HEK293 (cell line): ENCODE results near the gene SLC5A11.
A peak's percentile ranks its signal among the peaks of the same experiment; 100 is the strongest.

ENCODE experiments used
- CTCF ChIA-PET: fragments of 350-600 bp; formaldehyde crosslinking; extraction: SDS; loops from one replicate; lab custom pipeline; 2021; ENCODE audit warnings: antibody characterized with exemption; lab: Yijun Ruan, JAX
- POLR2A ChIA-PET: fragments of 300-600 bp; formaldehyde crosslinking; extraction: SDS; loops from one replicate; lab custom pipeline; 2020; ENCODE audit warnings: antibody characterized with exemption, inconsistent platforms; lab: Yijun Ruan, JAX
- H3K27ac ChIP-seq: fragments of 200-500 bp; sonication (Bioruptor generic); 2 replicates; pipeline ENCODE4 v1.5.1; 2014; ENCODE audit warnings: low read depth, low read length, control low read depth, inconsistent platforms; ENCODE audit errors: extremely low read depth
- H3K36me3 ChIP-seq, 2 experiments: fragments of 200-500 bp in 1 of 2; sonication (Bioruptor generic) in 1 of 2; 1 replicate in 1 of 2; 2 replicates in 1 of 2; pipeline ENCODE4 v1.5.1; 2014 to 2017; ENCODE audit warnings: inconsistent platforms in 2 of 2, low read length in 2 of 2; ENCODE audit not compliant: control insufficient read depth in 2 of 2, insufficient read depth in 1 of 2
- H3K4me1 ChIP-seq: fragments of 200-500 bp; sonication (Bioruptor generic); 2 replicates; pipeline ENCODE4 v1.5.1; 2014; ENCODE audit warnings: mild to moderate bottlenecking, low read length, inconsistent platforms; ENCODE audit not compliant: control insufficient read depth, insufficient read depth
- H3K4me3 ChIP-seq: 2 replicates; pipeline ENCODE4 v1.5.1; 2011; ENCODE audit warnings: low read depth, mild to moderate bottlenecking, control low read depth, low read length, moderate library complexity
- H3K9me3 ChIP-seq: fragments of 200-500 bp; sonication (Bioruptor generic); 2 replicates; pipeline ENCODE4 v1.5.1; 2014; ENCODE audit warnings: low read depth, low read length, inconsistent platforms; ENCODE audit not compliant: control insufficient read depth, insufficient read depth
- SP2 ChIP-seq: fragments of 450-650 bp; formaldehyde crosslinking; IDR thresholded peaks from 2 replicates; pipeline ENCODE4 v1.5.1; 2016; ENCODE audit warnings: missing biosample characterization, missing genetic modification characterization
- TCF7L2 ChIP-seq: IDR thresholded peaks from 2 replicates; pipeline ENCODE4 v1.6.1; 2011; ENCODE audit warnings: low read depth, mild to moderate bottlenecking, inconsistent platforms, low read length, moderate library complexity, borderline replicate concordance
- ZBTB17 ChIP-seq: fragments of 450-650 bp; formaldehyde crosslinking; IDR thresholded peaks from 2 replicates; pipeline ENCODE4 v1.5.1; 2016; ENCODE audit warnings: missing biosample characterization, missing genetic modification characterization
- ZNF138 ChIP-seq: fragments of 450-650 bp; formaldehyde crosslinking; IDR thresholded peaks from 2 replicates; pipeline ENCODE4 v1.5.1; 2016; ENCODE audit warnings: missing biosample characterization, missing genetic modification characterization, borderline replicate concordance
- ZNF221 ChIP-seq: fragments of 450-650 bp; formaldehyde crosslinking; IDR thresholded peaks from 2 replicates; pipeline ENCODE4 v1.5.1; 2017; ENCODE audit warnings: missing biosample characterization, missing genetic modification characterization, borderline replicate concordance
- ZNF654 ChIP-seq: fragments of 450-650 bp; formaldehyde crosslinking; IDR thresholded peaks from 2 replicates; pipeline ENCODE4 v1.5.1; 2016; ENCODE audit warnings: low read depth, missing biosample characterization, missing genetic modification characterization
- ZNF670 ChIP-seq: fragments of 450-650 bp; formaldehyde crosslinking; IDR thresholded peaks from 2 replicates; pipeline ENCODE4 v1.5.1; 2016; ENCODE audit warnings: missing biosample characterization, missing genetic modification characterization, low read depth
- ZNF776 ChIP-seq: fragments of 450-650 bp; formaldehyde crosslinking; IDR thresholded peaks from 2 replicates; pipeline ENCODE4 v1.5.0; 2017; ENCODE audit warnings: missing biosample characterization, missing genetic modification characterization, borderline replicate concordance
- TF ChIP-seq, protein P1 (sequence below): fragments of 450-650 bp; formaldehyde crosslinking; IDR thresholded peaks from 2 replicates; pipeline ENCODE4 v1.5.1; 2016; ENCODE audit warnings: missing biosample characterization, missing genetic modification characterization
- TF ChIP-seq, protein P2 (sequence below): fragments of 450-650 bp; formaldehyde crosslinking; IDR thresholded peaks from 2 replicates; pipeline ENCODE4 v1.5.1; 2016; ENCODE audit warnings: missing biosample characterization, missing genetic modification characterization
- TF ChIP-seq, protein P3 (sequence below): fragments of 450-650 bp; formaldehyde crosslinking; IDR thresholded peaks from 2 replicates; pipeline ENCODE4 v1.5.1; 2016; ENCODE audit warnings: missing biosample characterization, missing genetic modification characterization, borderline replicate concordance
- TF ChIP-seq, protein P4 (sequence below): fragments of 450-650 bp; formaldehyde crosslinking; IDR thresholded peaks from 2 replicates; pipeline ENCODE4 v1.5.1; 2016; ENCODE audit warnings: missing biosample characterization, missing genetic modification characterization
- TF ChIP-seq, protein P5 (sequence below): fragments of 450-650 bp; formaldehyde crosslinking; IDR thresholded peaks from 2 replicates; pipeline ENCODE4 v1.5.0; 2017; ENCODE audit warnings: missing biosample characterization, missing genetic modification characterization, borderline replicate concordance

Gene SLC5A11

DNA sequence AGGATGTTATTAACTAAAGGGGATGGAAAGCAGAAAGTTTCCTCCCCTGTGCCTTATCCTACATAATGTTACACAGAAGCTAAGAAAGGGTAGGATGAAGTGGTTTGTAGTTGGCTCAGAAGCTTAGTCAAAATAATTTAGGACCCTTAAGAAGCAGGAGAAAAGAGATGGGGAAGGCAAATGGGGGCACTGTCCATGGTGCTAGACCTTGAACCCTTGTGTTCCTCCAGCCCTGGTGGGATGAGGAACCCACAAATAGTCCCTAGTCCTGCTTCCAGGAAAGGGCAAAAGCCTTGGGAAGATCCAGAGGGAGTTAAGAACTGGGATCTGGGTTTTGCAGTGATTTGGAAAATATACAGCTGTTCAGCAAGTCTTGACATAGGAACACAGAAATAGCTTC is 54.5 kb downstream of the SLC5A11 start:
- no peak overlapping the region for H3K27ac ChIP-seq
- H3K9me3 ChIP-seq, result no peaks in the 10 kb centered on the region
- ChIA-PET CTCF (interaction anchor here (0.7 kb wide), 2 partner anchors 10 to 12 kb away, joined by 3 to 4 read pairs; no protein-coding TSS in a partner anchor), POLR2A (interaction anchor here (0.6 kb wide), 1 partner anchor 13 kb away, joined by 6 read pairs; no protein-coding TSS in a partner anchor)
- no peak for TF ChIP-seq ZNF138 (tag by site-specific recombination)
- TF ChIP-seq, protein P1, sequence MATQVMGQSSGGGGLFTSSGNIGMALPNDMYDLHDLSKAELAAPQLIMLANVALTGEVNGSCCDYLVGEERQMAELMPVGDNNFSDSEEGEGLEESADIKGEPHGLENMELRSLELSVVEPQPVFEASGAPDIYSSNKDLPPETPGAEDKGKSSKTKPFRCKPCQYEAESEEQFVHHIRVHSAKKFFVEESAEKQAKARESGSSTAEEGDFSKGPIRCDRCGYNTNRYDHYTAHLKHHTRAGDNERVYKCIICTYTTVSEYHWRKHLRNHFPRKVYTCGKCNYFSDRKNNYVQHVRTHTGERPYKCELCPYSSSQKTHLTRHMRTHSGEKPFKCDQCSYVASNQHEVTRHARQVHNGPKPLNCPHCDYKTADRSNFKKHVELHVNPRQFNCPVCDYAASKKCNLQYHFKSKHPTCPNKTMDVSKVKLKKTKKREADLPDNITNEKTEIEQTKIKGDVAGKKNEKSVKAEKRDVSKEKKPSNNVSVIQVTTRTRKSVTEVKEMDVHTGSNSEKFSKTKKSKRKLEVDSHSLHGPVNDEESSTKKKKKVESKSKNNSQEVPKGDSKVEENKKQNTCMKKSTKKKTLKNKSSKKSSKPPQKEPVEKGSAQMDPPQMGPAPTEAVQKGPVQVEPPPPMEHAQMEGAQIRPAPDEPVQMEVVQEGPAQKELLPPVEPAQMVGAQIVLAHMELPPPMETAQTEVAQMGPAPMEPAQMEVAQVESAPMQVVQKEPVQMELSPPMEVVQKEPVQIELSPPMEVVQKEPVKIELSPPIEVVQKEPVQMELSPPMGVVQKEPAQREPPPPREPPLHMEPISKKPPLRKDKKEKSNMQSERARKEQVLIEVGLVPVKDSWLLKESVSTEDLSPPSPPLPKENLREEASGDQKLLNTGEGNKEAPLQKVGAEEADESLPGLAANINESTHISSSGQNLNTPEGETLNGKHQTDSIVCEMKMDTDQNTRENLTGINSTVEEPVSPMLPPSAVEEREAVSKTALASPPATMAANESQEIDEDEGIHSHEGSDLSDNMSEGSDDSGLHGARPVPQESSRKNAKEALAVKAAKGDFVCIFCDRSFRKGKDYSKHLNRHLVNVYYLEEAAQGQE (tag by site-specific recombination), result peak; percentile 95
- H3K4me3 ChIP-seq, result no peak overlapping the region
- H3K36me3 ChIP-seq, result no peaks in the 10 kb centered on the region
- no peaks in the 10 kb centered on the region for H3K4me1 ChIP-seq

DNA sequence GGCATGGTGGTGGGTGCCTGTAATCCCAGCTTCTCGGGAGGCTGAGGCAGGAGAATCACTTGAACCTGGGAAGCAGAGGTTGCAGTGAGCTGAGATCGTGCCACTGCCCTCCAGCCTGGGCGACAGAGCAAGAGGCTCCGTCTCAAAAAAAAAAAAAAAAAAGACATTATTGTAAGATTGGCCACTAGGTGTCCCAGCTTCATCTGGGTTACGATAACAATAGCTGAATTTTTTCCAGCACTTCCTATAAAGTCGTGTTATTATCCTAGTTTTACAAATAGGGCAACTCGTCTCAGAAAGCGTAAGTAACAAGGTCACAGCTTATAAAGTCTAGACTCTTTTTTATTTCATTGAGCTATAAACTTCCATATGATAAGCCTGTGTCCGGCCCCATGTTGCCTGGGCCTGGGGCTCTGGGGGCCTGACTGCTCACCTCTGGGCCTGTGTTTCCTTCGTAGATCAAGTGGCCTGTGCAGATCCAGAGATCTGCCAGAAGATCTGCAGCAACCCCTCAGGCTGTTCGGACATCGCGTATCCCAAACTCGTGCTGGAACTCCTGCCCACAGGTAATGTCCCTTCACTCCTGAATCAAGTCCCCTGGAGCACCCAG is 60.5 kb downstream of the SLC5A11 start:
- Histone ChIP-seq H3K4me1 (no peaks in the 10 kb centered on the region), H3K27ac (no peak overlapping the region), H3K9me3 (no peaks in the 10 kb centered on the region), H3K36me3 (no peaks in the 10 kb centered on the region), H3K4me3 (no peak overlapping the region)
- TF ChIP-seq ZNF654 (peak; percentile 46), TCF7L2 (no peak), ZNF221 (tag by site-specific recombination) (no peak), ZBTB17 (tag by site-specific recombination) (peak; percentile 16; the same call in 1 of the 2 replicates), ZNF776 (tag by site-specific recombination) (no peak), SP2 (no peak), ZNF670 (tag by site-specific recombination) (no peak)
- TF ChIP-seq, protein P2, sequence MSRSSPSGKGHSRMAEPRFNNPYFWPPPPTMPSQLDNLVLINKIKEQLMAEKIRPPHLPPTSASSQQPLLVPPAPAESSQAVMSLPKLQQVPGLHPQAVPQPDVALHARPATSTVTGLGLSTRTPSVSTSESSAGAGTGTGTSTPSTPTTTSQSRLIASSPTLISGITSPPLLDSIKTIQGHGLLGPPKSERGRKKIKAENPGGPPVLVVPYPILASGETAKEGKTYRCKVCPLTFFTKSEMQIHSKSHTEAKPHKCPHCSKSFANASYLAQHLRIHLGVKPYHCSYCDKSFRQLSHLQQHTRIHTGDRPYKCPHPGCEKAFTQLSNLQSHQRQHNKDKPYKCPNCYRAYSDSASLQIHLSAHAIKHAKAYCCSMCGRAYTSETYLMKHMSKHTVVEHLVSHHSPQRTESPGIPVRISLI, result 0 out of 2 replicates have a peak, but pooled peaks have one; percentile 31
- ChIA-PET CTCF (interaction anchor here (0.6 to 1.9 kb wide), 16 partner anchors 10 to 392 kb away, joined by 3 to 7 read pairs (median 4); no protein-coding TSS in a partner anchor), POLR2A (no interaction called here)

DNA sequence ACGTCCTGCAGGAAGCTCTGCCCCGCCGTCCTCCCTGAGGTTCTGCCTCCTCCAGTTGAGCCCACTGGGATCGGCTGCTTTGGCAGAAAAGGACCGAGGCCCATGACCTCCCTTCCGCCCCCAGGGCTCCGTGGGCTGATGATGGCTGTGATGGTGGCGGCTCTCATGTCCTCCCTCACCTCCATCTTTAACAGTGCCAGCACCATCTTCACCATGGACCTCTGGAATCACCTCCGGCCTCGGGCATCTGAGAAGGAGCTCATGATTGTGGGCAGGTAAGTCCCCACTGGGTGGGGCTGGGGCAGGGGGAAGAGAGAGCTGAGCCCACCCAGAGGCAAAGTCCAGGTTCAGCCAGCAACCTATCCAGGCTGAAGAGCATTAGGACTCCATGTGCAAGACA is 61.1 kb downstream of the SLC5A11 start:
- Histone ChIP-seq H3K27ac (no peak overlapping the region), H3K4me1 (no peaks in the 10 kb centered on the region), H3K9me3 (no peaks in the 10 kb centered on the region), H3K4me3 (no peak overlapping the region), H3K36me3 (no peaks in the 10 kb centered on the region)
- ChIA-PET POLR2A (no interaction called here), CTCF (interaction anchor here (0.6 to 1.9 kb wide), 9 partner anchors 9 to 325 kb away, joined by 3 to 7 read pairs (median 4); no protein-coding TSS in a partner anchor)
- TF ChIP-seq, protein P3, sequence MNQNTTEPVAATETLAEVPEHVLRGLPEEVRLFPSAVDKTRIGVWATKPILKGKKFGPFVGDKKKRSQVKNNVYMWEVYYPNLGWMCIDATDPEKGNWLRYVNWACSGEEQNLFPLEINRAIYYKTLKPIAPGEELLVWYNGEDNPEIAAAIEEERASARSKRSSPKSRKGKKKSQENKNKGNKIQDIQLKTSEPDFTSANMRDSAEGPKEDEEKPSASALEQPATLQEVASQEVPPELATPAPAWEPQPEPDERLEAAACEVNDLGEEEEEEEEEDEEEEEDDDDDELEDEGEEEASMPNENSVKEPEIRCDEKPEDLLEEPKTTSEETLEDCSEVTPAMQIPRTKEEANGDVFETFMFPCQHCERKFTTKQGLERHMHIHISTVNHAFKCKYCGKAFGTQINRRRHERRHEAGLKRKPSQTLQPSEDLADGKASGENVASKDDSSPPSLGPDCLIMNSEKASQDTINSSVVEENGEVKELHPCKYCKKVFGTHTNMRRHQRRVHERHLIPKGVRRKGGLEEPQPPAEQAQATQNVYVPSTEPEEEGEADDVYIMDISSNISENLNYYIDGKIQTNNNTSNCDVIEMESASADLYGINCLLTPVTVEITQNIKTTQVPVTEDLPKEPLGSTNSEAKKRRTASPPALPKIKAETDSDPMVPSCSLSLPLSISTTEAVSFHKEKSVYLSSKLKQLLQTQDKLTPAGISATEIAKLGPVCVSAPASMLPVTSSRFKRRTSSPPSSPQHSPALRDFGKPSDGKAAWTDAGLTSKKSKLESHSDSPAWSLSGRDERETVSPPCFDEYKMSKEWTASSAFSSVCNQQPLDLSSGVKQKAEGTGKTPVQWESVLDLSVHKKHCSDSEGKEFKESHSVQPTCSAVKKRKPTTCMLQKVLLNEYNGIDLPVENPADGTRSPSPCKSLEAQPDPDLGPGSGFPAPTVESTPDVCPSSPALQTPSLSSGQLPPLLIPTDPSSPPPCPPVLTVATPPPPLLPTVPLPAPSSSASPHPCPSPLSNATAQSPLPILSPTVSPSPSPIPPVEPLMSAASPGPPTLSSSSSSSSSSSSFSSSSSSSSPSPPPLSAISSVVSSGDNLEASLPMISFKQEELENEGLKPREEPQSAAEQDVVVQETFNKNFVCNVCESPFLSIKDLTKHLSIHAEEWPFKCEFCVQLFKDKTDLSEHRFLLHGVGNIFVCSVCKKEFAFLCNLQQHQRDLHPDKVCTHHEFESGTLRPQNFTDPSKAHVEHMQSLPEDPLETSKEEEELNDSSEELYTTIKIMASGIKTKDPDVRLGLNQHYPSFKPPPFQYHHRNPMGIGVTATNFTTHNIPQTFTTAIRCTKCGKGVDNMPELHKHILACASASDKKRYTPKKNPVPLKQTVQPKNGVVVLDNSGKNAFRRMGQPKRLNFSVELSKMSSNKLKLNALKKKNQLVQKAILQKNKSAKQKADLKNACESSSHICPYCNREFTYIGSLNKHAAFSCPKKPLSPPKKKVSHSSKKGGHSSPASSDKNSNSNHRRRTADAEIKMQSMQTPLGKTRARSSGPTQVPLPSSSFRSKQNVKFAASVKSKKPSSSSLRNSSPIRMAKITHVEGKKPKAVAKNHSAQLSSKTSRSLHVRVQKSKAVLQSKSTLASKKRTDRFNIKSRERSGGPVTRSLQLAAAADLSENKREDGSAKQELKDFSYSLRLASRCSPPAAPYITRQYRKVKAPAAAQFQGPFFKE (tag by site-specific recombination), result no peak
- TF ChIP-seq, protein P4, sequence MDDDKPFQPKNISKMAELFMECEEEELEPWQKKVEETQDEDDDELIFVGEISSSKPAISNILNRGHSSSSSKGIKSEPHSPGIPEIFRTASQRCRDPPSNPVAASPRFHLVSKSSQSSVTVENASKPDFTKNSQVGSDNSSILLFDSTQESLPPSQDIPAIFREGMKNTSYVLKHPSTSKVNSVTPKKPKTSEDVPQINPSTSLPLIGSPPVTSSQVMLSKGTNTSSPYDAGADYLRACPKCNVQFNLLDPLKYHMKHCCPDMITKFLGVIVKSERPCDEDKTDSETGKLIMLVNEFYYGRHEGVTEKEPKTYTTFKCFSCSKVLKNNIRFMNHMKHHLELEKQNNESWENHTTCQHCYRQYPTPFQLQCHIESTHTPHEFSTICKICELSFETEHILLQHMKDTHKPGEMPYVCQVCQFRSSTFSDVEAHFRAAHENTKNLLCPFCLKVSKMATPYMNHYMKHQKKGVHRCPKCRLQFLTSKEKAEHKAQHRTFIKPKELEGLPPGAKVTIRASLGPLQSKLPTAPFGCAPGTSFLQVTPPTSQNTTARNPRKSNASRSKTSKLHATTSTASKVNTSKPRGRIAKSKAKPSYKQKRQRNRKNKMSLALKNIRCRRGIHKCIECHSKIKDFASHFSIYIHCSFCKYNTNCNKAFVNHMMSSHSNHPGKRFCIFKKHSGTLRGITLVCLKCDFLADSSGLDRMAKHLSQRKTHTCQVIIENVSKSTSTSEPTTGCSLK (tag by site-specific recombination), result no peak
- TF ChIP-seq, protein P5, sequence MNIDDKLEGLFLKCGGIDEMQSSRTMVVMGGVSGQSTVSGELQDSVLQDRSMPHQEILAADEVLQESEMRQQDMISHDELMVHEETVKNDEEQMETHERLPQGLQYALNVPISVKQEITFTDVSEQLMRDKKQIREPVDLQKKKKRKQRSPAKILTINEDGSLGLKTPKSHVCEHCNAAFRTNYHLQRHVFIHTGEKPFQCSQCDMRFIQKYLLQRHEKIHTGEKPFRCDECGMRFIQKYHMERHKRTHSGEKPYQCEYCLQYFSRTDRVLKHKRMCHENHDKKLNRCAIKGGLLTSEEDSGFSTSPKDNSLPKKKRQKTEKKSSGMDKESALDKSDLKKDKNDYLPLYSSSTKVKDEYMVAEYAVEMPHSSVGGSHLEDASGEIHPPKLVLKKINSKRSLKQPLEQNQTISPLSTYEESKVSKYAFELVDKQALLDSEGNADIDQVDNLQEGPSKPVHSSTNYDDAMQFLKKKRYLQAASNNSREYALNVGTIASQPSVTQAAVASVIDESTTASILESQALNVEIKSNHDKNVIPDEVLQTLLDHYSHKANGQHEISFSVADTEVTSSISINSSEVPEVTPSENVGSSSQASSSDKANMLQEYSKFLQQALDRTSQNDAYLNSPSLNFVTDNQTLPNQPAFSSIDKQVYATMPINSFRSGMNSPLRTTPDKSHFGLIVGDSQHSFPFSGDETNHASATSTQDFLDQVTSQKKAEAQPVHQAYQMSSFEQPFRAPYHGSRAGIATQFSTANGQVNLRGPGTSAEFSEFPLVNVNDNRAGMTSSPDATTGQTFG (tag by site-specific recombination), result no peak
